T-helper 22 cell (primary cell): ENCODE measurements around the gene CHCT1.

Source experiments
- DNase-seq: peaks from one replicate; pipeline ENCODE4 v3.0.0-alpha.2; 2020; ENCODE audit warnings: low read depth

The CHCT1 gene

GRCh38 chr17:60442271-60443173 lies 20.2 kb downstream of the CHCT1 start:
- no peak for DNase-seq

GRCh38 chr17:60443713-60444112 lies 21.4 kb downstream of the CHCT1 start:
- no peak for DNase-seq

- DNase-seq, result no peak
These were observed 22.9 kb downstream of the CHCT1 start for GRCh38 chr17:60445144-60445543.

- no peak for DNase-seq
These were observed 25.1 kb downstream of the CHCT1 start for GRCh38 chr17:60447375-60447774.

GRCh38 chr17:60451071-60451470 lies 28.8 kb downstream of the CHCT1 start:
- DNase-seq, result no peak

GRCh38 chr17:60451965-60452364 lies 29.7 kb downstream of the CHCT1 start:
- DNase-seq, result no peak

- DNase-seq, result no peak
These were observed 33.1 kb downstream of the CHCT1 start for GRCh38 chr17:60455378-60455777.

- no peak for DNase-seq
These were observed 34.9 kb downstream of the CHCT1 start for GRCh38 chr17:60457148-60457547.

- DNase-seq, result no peak
These were observed 39.3 kb downstream of the CHCT1 start for GRCh38 chr17:60461584-60461983.

- no peak for DNase-seq
These were observed 41.0 kb downstream of the CHCT1 start for GRCh38 chr17:60463157-60463835.

- DNase-seq, result no peak
These were observed 42.1 kb downstream of the CHCT1 start for GRCh38 chr17:60464343-60464742.

GRCh38 chr17:60468371-60468770 lies 46.1 kb downstream of the CHCT1 start:
- no peak for DNase-seq

GRCh38 chr17:60471451-60471850 lies 49.2 kb downstream of the CHCT1 start:
- no peak for DNase-seq

GRCh38 chr17:60472449-60472848 lies 50.2 kb downstream of the CHCT1 start:
- no peak for DNase-seq

- no peak for DNase-seq
These were observed 51.5 kb downstream of the CHCT1 start for GRCh38 chr17:60473788-60474187.
